Muscle of leg (tissue), 11 donors: ENCODE data around the gene MTA3. TPM values are rescaled to one million over a fixed set of nuclear protein-coding genes. Genes with fewer than 3 reads are reported as not detected.
"Not testable (repeated sequence)": the region's sequence is repeated elsewhere in the genome, so short reads cannot be mapped to it uniquely, and the experiment has no call there.

Source experiments
- DNase-seq: peaks from one replicate; pipeline ENCODE4 v3.0.0; 2013
- H3K27ac ChIP-seq: one replicate; pipeline ENCODE4 v1.5.1; 2013; ENCODE audit warnings: mild to moderate bottlenecking, low read length, control low read depth
- H3K27me3 ChIP-seq: one replicate; pipeline ENCODE4 v1.6.1; 2013; ENCODE audit warnings: low read length; ENCODE audit not compliant: control insufficient read depth, insufficient read depth
- H3K36me3 ChIP-seq: one replicate; pipeline ENCODE4 v1.6.1; 2013; ENCODE audit warnings: low read length; ENCODE audit not compliant: control insufficient read depth, insufficient read depth
- H3K4me1 ChIP-seq: one replicate; pipeline ENCODE4 v1.6.1; 2013; ENCODE audit warnings: low read length; ENCODE audit not compliant: control insufficient read depth, insufficient read depth
- H3K4me3 ChIP-seq: one replicate; pipeline ENCODE4 v1.5.1; 2013; ENCODE audit warnings: low read length, control low read depth
- H3K9me3 ChIP-seq: replicated peaks from 2 replicates; pipeline ENCODE4 v1.6.1; 2013; ENCODE audit warnings: low read depth, low read length; ENCODE audit not compliant: control insufficient read depth
- WGBS: methylation state at CpG from one replicate; pipeline ENCODE4 v1.1.5; 2013; ENCODE audit warnings: missing lambda C conversion rate; ENCODE audit not compliant: insufficient coverage; 5-methylcytosine and 5-hydroxymethylcytosine counted together
- polyA plus RNA-seq, 8 donors: library from polyadenylated mRNA; unstranded; fragments of 120-200 nt; gene quantifications; one replicate each; pipeline versions ENCODE4 v1.2.1 to v1.2.3, GENCODE V29; 2013; ENCODE audit warnings: inconsistent platforms in 1 of 8, low replicate concordance in 1 of 8; ENCODE audit not compliant: insufficient read length in 8 of 8, insufficient read depth in 1 of 8
- total RNA-seq: library from RNA; stranded (reverse); fragments of 120-200 nt; gene quantifications from one replicate; pipeline ENCODE4 v1.2.4, GENCODE V29; 2013

MTA3 gene
- total and polyA plus RNA-seq, 9 donors: 22.5 to 37.9 (median 24.9) TPM

DNA sequence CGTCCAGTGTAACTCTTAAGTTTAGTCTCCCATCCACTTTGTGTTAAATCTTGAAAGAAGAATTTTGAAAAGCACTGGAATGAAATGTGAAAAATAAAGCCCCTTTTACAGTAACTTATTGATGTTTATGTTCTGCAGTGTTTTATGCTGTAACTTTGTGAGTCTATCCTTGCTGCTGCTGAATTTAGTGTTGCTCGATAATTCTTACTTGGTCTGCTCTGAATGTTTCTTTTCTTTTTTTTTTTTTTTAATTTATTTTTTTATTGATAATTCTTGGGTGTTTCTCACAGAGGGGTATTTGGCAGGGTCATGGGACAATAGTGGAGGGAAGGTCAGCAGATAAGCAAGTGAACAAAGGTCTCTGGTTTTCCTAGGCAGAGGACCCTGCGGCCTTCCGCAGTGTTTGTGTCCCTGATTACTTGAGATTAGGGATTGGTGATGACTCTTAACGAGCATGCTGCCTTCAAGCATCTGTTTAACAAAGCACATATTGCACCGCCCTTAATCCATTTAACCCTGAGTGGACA, 36.0 kb downstream of the MTA3 start:
- not testable (repeated sequence) for DNase-seq, H3K4me1 ChIP-seq, H3K4me3 ChIP-seq, H3K27me3 ChIP-seq, H3K36me3 ChIP-seq, H3K27ac ChIP-seq, H3K9me3 ChIP-seq
- WGBS: no CpG with 5 or more reads among the region's 6 CpGs

DNA sequence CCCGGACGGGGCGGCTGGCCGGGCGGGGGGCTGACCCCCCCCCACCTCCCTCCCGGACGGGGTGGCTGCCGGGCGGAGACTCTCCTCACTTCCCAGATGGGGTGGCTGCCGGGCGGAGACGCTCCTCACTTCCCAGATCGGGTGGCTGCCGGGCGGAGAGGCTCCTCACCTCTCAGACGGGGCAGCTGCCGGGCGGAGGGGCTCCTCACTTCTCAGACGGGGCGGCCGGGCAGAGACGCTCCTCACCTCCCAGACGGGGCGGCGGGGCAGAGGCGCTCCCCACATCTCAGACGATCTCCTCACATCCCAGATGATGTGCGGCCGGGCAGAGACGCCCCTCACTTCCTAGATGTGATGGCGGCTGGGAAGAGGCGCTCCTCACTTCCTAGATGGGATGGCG, 37.7 kb downstream of the MTA3 start:
- H3K4me3 ChIP-seq, H3K4me1 ChIP-seq, H3K27ac ChIP-seq, DNase-seq, H3K27me3 ChIP-seq, H3K9me3 ChIP-seq: not testable (repeated sequence)
- peaks cover 15% of the 10 kb centered on the region for H3K36me3 ChIP-seq
- 98% methylated on average over 7 of the region's 33 CpGs for WGBS

GRCh38 chr2:42607101-42607637, 38.7 kb downstream of the MTA3 start:
- DNase-seq: no peak
- WGBS: 0% methylated on average over 1 of the region's 8 CpGs
- H3K36me3 ChIP-seq: peaks cover 12% of the 10 kb centered on the region
- no peak overlapping the region for H3K27ac ChIP-seq
- no peaks in the 10 kb centered on the region for H3K4me1 ChIP-seq
- no peaks in the 10 kb centered on the region for H3K9me3 ChIP-seq
- no peaks in the 10 kb centered on the region for H3K27me3 ChIP-seq
- no peak overlapping the region for H3K4me3 ChIP-seq

- 78% methylated on average over 3 of the region's 6 CpGs for WGBS
Observed at GRCh38 chr2:42613281-42614064, 45.0 kb downstream of the MTA3 start.

DNA sequence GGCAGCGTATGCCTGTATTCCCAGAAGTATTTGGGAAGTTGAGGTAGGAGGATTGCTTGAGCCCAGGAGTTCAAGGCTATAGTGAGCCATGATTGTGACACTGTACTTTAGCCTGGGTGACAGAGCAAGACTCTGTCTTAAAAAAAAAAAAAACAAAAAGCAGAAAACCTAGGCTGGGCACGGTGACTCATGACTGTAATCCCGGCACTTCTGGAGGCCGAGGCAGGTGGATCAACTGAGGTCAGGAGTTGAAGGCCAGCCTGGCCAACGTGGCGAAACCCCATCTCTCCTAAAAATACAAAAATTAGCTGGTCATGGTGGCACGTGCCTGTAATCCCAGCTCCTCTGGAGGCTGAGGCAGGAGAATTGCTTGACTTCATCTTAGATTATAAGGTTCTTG, 46.4 kb downstream of the MTA3 start:
- WGBS: 71% methylated on average over 3 of the region's 7 CpGs
- Histone ChIP-seq H3K4me3 (no peak overlapping the region), H3K9me3 (no peaks in the 10 kb centered on the region), H3K36me3 (peaks cover 15% of the 10 kb centered on the region), H3K27me3 (no peaks in the 10 kb centered on the region), H3K4me1 (no peaks in the 10 kb centered on the region), H3K27ac (no peak overlapping the region)
- no peak for DNase-seq

More at GRCh38 chr2:42613281-42614064, 45.0 kb downstream of the MTA3 start:
- Histone ChIP-seq H3K9me3 (no peaks in the 10 kb centered on the region), H3K27me3 (no peaks in the 10 kb centered on the region), H3K27ac (no peak overlapping the region), H3K4me1 (no peaks in the 10 kb centered on the region), H3K4me3 (no peak overlapping the region), H3K36me3 (peaks cover 15% of the 10 kb centered on the region)
- no peak for DNase-seq

GRCh38 chr2:42618116-42618515, 49.7 kb downstream of the MTA3 start:
- no peak for DNase-seq
- WGBS: no CpG with 5 or more reads among the region's 5 CpGs
- Histone ChIP-seq H3K4me1 (peaks cover under 1% of the 10 kb centered on the region), H3K36me3 (peaks cover 11% of the 10 kb centered on the region), H3K9me3 (no peaks in the 10 kb centered on the region), H3K27ac (no peak overlapping the region), H3K4me3 (no peak overlapping the region), H3K27me3 (no peaks in the 10 kb centered on the region)

DNA sequence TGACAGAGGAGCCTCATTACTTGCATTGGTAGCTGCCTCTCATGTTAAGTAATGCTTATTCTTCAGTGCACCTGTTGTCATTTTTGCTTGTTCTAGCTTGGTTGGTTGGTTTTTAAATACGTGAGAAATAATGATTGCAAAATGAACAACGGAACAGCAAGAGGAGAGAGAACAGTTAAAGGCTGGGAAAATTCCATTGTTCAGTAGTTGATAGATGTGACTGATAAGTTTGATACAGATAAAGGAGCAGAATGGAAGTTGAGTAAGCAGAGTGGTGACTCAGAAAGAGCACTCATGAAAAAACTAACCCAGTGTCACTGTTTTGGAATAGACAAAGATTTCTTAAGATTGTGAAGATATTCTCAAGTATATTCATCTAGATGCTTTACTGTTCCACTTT, 50.5 kb downstream of the MTA3 start:
- Histone ChIP-seq H3K27me3 (no peaks in the 10 kb centered on the region), H3K36me3 (peaks cover 8% of the 10 kb centered on the region), H3K9me3 (no peaks in the 10 kb centered on the region), H3K4me1 (peaks cover 2% of the 10 kb centered on the region), H3K27ac (no peak overlapping the region), H3K4me3 (no peak overlapping the region)
- 59% methylated on average over 2 of the region's 2 CpGs for WGBS
- no peak for DNase-seq

DNA sequence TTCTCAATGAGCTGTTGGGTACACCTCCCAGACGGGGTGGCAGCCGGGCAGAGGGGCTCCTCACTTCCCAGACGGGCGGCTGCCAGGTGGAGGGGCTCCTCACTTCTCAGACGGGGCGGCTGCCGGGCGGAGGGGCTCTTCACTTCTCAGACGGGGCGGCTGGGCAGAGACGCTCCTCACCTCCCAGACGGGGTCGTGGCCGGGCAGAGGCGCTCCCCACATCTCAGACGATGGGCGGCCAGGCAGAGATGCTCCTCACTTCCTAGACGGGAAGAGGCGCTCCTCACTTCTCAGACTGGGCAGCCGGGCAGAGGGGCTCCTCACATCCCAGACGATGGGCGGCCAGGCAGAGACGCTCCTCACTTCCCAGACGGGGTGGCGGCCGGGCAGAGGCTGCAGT, 53.2 kb downstream of the MTA3 start:
- not testable (repeated sequence) for H3K27ac ChIP-seq, H3K4me3 ChIP-seq, H3K36me3 ChIP-seq, H3K27me3 ChIP-seq, H3K9me3 ChIP-seq, DNase-seq, H3K4me1 ChIP-seq
- WGBS: no CpG with 5 or more reads among the region's 26 CpGs

- no peak for DNase-seq
- Histone ChIP-seq H3K4me1 (peaks cover 2% of the 10 kb centered on the region), H3K9me3 (no peaks in the 10 kb centered on the region), H3K27ac (no peak overlapping the region), H3K36me3 (peaks cover 8% of the 10 kb centered on the region), H3K27me3 (no peaks in the 10 kb centered on the region), H3K4me3 (no peak overlapping the region)
- 75% methylated on average over 5 of the region's 5 CpGs for WGBS
Observed at GRCh38 chr2:42622943-42623676, 54.7 kb downstream of the MTA3 start.

GRCh38 chr2:42624047-42624446, 55.6 kb downstream of the MTA3 start:
- Histone ChIP-seq H3K9me3 (no peaks in the 10 kb centered on the region), H3K4me1 (peaks cover 2% of the 10 kb centered on the region), H3K27me3 (no peaks in the 10 kb centered on the region), H3K27ac (no peak overlapping the region), H3K4me3 (no peak overlapping the region), H3K36me3 (peaks cover 8% of the 10 kb centered on the region)
- 100% methylated on average over 1 of the region's 2 CpGs for WGBS
- DNase-seq: no peak
